Renal pelvis (tissue), 4 donors: Measurements from ENCODE around the gene SNX7. TPM values are rescaled to one million over a fixed set of nuclear protein-coding genes. Genes with fewer than 3 reads are reported as not detected.

Experiments
- DNase-seq: peaks from one replicate; pipeline ENCODE4 v3.0.0-alpha.2; 2013
- polyA plus RNA-seq, 3 donors: library from polyadenylated mRNA; unstranded; fragments of 120-200 nt; gene quantifications; one replicate each; pipeline ENCODE4 v1.2.1, GENCODE V29; 2013; ENCODE audit not compliant: insufficient read length in 3 of 3

SNX7 gene
- polyA plus RNA-seq, 3 donors: 32.3 to 38.1 (median 36.7) TPM

- no peak for DNase-seq
Measured at GRCh38 chr1:98754176-98754575, 92.7 kb downstream of the SNX7 start.

GRCh38 chr1:98761219-98761865 is 99.8 kb downstream of the SNX7 start:
- no peak for DNase-seq

GRCh38 chr1:98763488-98764150 is 102.1 kb downstream of the SNX7 start:
- no peak for DNase-seq

- no peak for DNase-seq
Measured at GRCh38 chr1:98764485-98764884, 103.0 kb downstream of the SNX7 start.

- no peak for DNase-seq
Measured at GRCh38 chr1:98766255-98766654, 104.7 kb downstream of the SNX7 start.

GRCh38 chr1:98769162-98769561 is 107.6 kb downstream of the SNX7 start:
- no peak for DNase-seq

- no peak for DNase-seq
Measured at GRCh38 chr1:98781906-98782305, 120.4 kb downstream of the SNX7 start.

GRCh38 chr1:98783821-98784220 is 122.3 kb downstream of the SNX7 start:
- no peak for DNase-seq

- DNase-seq: no peak
Measured at GRCh38 chr1:98791498-98791897, 130.0 kb downstream of the SNX7 start.

- DNase-seq: no peak
Measured at GRCh38 chr1:98792123-98792522, 130.6 kb downstream of the SNX7 start.

GRCh38 chr1:98793136-98793535 is 131.6 kb downstream of the SNX7 start:
- no peak for DNase-seq

GRCh38 chr1:98794196-98794886 is 132.8 kb downstream of the SNX7 start:
- peak; percentile 65 for DNase-seq

- DNase-seq: no peak
Measured at GRCh38 chr1:98796049-98796448, 134.5 kb downstream of the SNX7 start.

- no peak for DNase-seq
Measured at GRCh38 chr1:98797506-98797905, 136.0 kb downstream of the SNX7 start.
